ENCODE data around the gene SUGP1.

- TF ChIP-seq POLR2A (IDR thresholded peaks at IDR 0.05) (no peak), CTCF (IDR thresholded peaks at IDR 0.05) (no peak)
Observed at GRCh38 chr19:19352823-19353222, 32.5 kb upstream of the SUGP1 start.
